Cerebellar nuclear complex (tissue), 1 donor: ENCODE measurements around the gene GSTO2.

Experiments used
- DNase-seq, 2 experiments: peaks; one replicate each; lab custom pipeline; 2025; lab: John Stamatoyannopoulos, UW

GSTO2 gene

GRCh38 chr10:104279550-104280259, 10.7 kb downstream of the GSTO2 start:
- no peak for DNase-seq

- DNase-seq = no peak
Observed at GRCh38 chr10:104281694-104282093, 12.7 kb downstream of the GSTO2 start.

GRCh38 chr10:104284846-104285245, 15.9 kb downstream of the GSTO2 start:
- DNase-seq = no peak

- no peak for DNase-seq
Observed at GRCh38 chr10:104286939-104287338, 18.0 kb downstream of the GSTO2 start.

- no peak for DNase-seq
Observed at GRCh38 chr10:104288355-104288754, 19.4 kb downstream of the GSTO2 start.

GRCh38 chr10:104291439-104291951, 22.5 kb downstream of the GSTO2 start:
- peak; percentile 31 to 51 for DNase-seq

- no peak for DNase-seq
Observed at GRCh38 chr10:104293011-104293410, 24.0 kb downstream of the GSTO2 start.

- DNase-seq = no peak
Observed at GRCh38 chr10:104293781-104294321, 24.9 kb downstream of the GSTO2 start.

- no peak for DNase-seq
Observed at GRCh38 chr10:104296687-104297436, 27.9 kb downstream of the GSTO2 start.

GRCh38 chr10:104297697-104298660, 29.0 kb downstream of the GSTO2 start:
- DNase-seq = no peak

GRCh38 chr10:104299031-104299904, 30.3 kb downstream of the GSTO2 start:
- no peak for DNase-seq

- DNase-seq = no peak
Observed at GRCh38 chr10:104300002-104300735, 31.2 kb downstream of the GSTO2 start.

- peak; percentile 26 to 74 for DNase-seq
Observed at GRCh38 chr10:104300736-104301292, 31.8 kb downstream of the GSTO2 start.

GRCh38 chr10:104301907-104302690, 33.1 kb downstream of the GSTO2 start:
- no peak for DNase-seq

GRCh38 chr10:104303594-104304355, 34.8 kb downstream of the GSTO2 start:
- no peak for DNase-seq

GRCh38 chr10:104304356-104304745, 35.4 kb downstream of the GSTO2 start:
- no peak for DNase-seq

GRCh38 chr10:104304927-104305326, 35.9 kb downstream of the GSTO2 start:
- DNase-seq = no peak

- no peak for DNase-seq
Observed at GRCh38 chr10:104306897-104307296, 37.9 kb downstream of the GSTO2 start.
